Subcutaneous abdominal adipose tissue (tissue), 5 donors: Measurements from ENCODE around the gene PPCDC.

Source experiments
- H3K27ac ChIP-seq: one replicate; pipeline ENCODE4 v1.7.0; 2013; ENCODE audit warnings: low read depth, mild to moderate bottlenecking, inconsistent platforms, low read length, moderate library complexity
- H3K27me3 ChIP-seq, 5 donors: one replicate each; pipeline ENCODE4 v1.7.0; 2013; ENCODE audit warnings: low read length in 5 of 5, inconsistent platforms in 1 of 5; ENCODE audit not compliant: control insufficient read depth in 5 of 5, insufficient read depth in 4 of 5
- H3K36me3 ChIP-seq, 5 donors: one replicate each; pipeline ENCODE4 v1.7.0; 2013; ENCODE audit warnings: low read length in 5 of 5; ENCODE audit not compliant: control insufficient read depth in 5 of 5, insufficient read depth in 5 of 5
- H3K4me1 ChIP-seq, 5 donors: one replicate each; pipeline ENCODE4 v1.7.0; 2013; ENCODE audit warnings: low read length in 5 of 5, mild to moderate bottlenecking in 3 of 5, moderate library complexity in 1 of 5; ENCODE audit not compliant: control insufficient read depth in 5 of 5, insufficient read depth in 5 of 5
- H3K4me3 ChIP-seq, 5 donors: one replicate each; pipeline ENCODE4 v1.7.0; 2013; ENCODE audit warnings: low read length in 5 of 5, low read depth in 1 of 5
- H3K9ac ChIP-seq, 5 donors: one replicate each; pipeline ENCODE4 v1.7.0; 2013; ENCODE audit warnings: low read length in 5 of 5, mild to moderate bottlenecking in 4 of 5, moderate library complexity in 3 of 5
- H3K9me3 ChIP-seq, 5 donors: one replicate each; pipeline ENCODE4 v1.7.0; 2013; ENCODE audit warnings: low read length in 5 of 5; ENCODE audit not compliant: control insufficient read depth in 5 of 5
- donor health status: healthy.
- donor health status: healthy.
- donor health status: healthy.
- donor health status: healthy.
- donor health status: healthy.

The PPCDC gene

GRCh38 chr15:74992619-74993018 is 30.8 kb upstream of the PPCDC start:
- Histone ChIP-seq H3K9me3 (peaks cover 0 to 2% (median 0%) of the 10 kb centered on the region in 5 donors), H3K27me3 (peaks cover 5 to 17% (median 12%) of the 10 kb centered on the region in 5 donors), H3K27ac (no peak overlapping the region), H3K9ac (no peak overlapping the region), H3K4me1 (peaks cover 1 to 19% (median 15%) of the 10 kb centered on the region in 5 donors), H3K36me3 (no peaks in the 10 kb centered on the region), H3K4me3 (no peak overlapping the region)

GRCh38 chr15:74994236-74994635 is 29.2 kb upstream of the PPCDC start:
- no peak overlapping the region for H3K4me3 ChIP-seq
- no peak overlapping the region for H3K27ac ChIP-seq
- no peak overlapping the region for H3K9ac ChIP-seq
- peaks cover 0 to 6% (median 0%) of the 10 kb centered on the region in 5 donors for H3K9me3 ChIP-seq
- peaks cover 6 to 18% (median 13%) of the 10 kb centered on the region in 5 donors for H3K27me3 ChIP-seq
- H3K36me3 ChIP-seq = no peaks in the 10 kb centered on the region
- peaks cover 1 to 19% (median 15%) of the 10 kb centered on the region in 5 donors for H3K4me1 ChIP-seq

GRCh38 chr15:74994685-74995084 is 28.7 kb upstream of the PPCDC start:
- Histone ChIP-seq H3K36me3 (no peaks in the 10 kb centered on the region), H3K4me1 (peaks cover 1 to 19% (median 15%) of the 10 kb centered on the region in 5 donors), H3K27me3 (peaks cover 6 to 18% (median 13%) of the 10 kb centered on the region in 5 donors), H3K27ac (no peak overlapping the region), H3K4me3 (peak overlapping the region in 2 of 5 donors; percentile 47 to 55), H3K9ac (no peak overlapping the region), H3K9me3 (peaks cover 0 to 6% (median 0%) of the 10 kb centered on the region in 5 donors)

GRCh38 chr15:74995182-74995778 is 28.1 kb upstream of the PPCDC start, which contains the start of gene SCAMP5:
Gene SCAMP5 (plus strand): TSS chr15:74995563. CDS start chr15:75011840, 16,277 bp downstream.
- Histone ChIP-seq H3K9ac (peak within 1 kb of the TSS in 1 of 5 donors; percentile 43), H3K9me3 (peaks cover 0 to 6% (median 0%) of the 10 kb centered on the region in 5 donors), H3K4me1 (peaks cover 1 to 19% (median 15%) of the 10 kb centered on the region in 5 donors), H3K27me3 (peaks cover 6 to 18% (median 13%) of the 10 kb centered on the region in 5 donors), H3K27ac (no peak within 1 kb of the TSS), H3K4me3 (peak within 1 kb of the TSS; percentile 55 to 82 (median 74)), H3K36me3 (no peaks in the 10 kb centered on the region)

GRCh38 chr15:74995779-74996765 is 27.3 kb upstream of the PPCDC start:
- no peaks in the 10 kb centered on the region for H3K36me3 ChIP-seq
- peaks cover 0 to 6% (median 0%) of the 10 kb centered on the region in 5 donors for H3K9me3 ChIP-seq
- H3K4me3 ChIP-seq = peak overlapping the region; percentile 20 to 82 (median 74)
- peak overlapping the region in 1 of 5 donors; percentile 43 for H3K9ac ChIP-seq
- peaks cover 1 to 19% (median 15%) of the 10 kb centered on the region in 5 donors for H3K4me1 ChIP-seq
- peaks cover 6 to 18% (median 13%) of the 10 kb centered on the region in 5 donors for H3K27me3 ChIP-seq
- no peak overlapping the region for H3K27ac ChIP-seq

GRCh38 chr15:74997141-74997540 is 26.2 kb upstream of the PPCDC start:
- Histone ChIP-seq H3K36me3 (no peaks in the 10 kb centered on the region), H3K4me3 (no peak overlapping the region), H3K9me3 (peaks cover 0 to 6% (median 0%) of the 10 kb centered on the region in 5 donors), H3K9ac (no peak overlapping the region), H3K27ac (no peak overlapping the region), H3K4me1 (peaks cover 1 to 19% (median 15%) of the 10 kb centered on the region in 5 donors), H3K27me3 (peaks cover 6 to 18% (median 14%) of the 10 kb centered on the region in 5 donors)

- Histone ChIP-seq H3K36me3 (no peaks in the 10 kb centered on the region), H3K27me3 (peaks cover 6 to 18% (median 16%) of the 10 kb centered on the region in 5 donors), H3K4me1 (peaks cover 1 to 19% (median 15%) of the 10 kb centered on the region in 5 donors), H3K27ac (no peak overlapping the region), H3K9ac (no peak overlapping the region), H3K4me3 (no peak overlapping the region), H3K9me3 (peaks cover 0 to 6% (median 0%) of the 10 kb centered on the region in 5 donors)
Observed at GRCh38 chr15:74997543-74997942, 25.8 kb upstream of the PPCDC start.

- no peak overlapping the region for H3K9ac ChIP-seq
- peaks cover 6 to 17% (median 12%) of the 10 kb centered on the region in 5 donors for H3K27me3 ChIP-seq
- H3K36me3 ChIP-seq = no peaks in the 10 kb centered on the region
Observed at GRCh38 chr15:75001310-75001709, 22.1 kb upstream of the PPCDC start.

GRCh38 chr15:75002398-75002797 is 21.0 kb upstream of the PPCDC start:
- Histone ChIP-seq H3K4me3 (no peak overlapping the region), H3K9me3 (peaks cover 0 to 6% (median 0%) of the 10 kb centered on the region in 5 donors), H3K27ac (no peak overlapping the region), H3K9ac (no peak overlapping the region), H3K4me1 (peaks cover 0 to under 1% (median 0%) of the 10 kb centered on the region in 5 donors), H3K27me3 (peaks cover under 1 to 7% (median 4%) of the 10 kb centered on the region in 5 donors), H3K36me3 (no peaks in the 10 kb centered on the region)

More at GRCh38 chr15:75001310-75001709, 22.1 kb upstream of the PPCDC start:
- peaks cover 0 to 8% (median 4%) of the 10 kb centered on the region in 5 donors for H3K4me1 ChIP-seq
- no peak overlapping the region for H3K27ac ChIP-seq
- H3K9me3 ChIP-seq = peaks cover 0 to 6% (median 0%) of the 10 kb centered on the region in 5 donors
- H3K4me3 ChIP-seq = no peak overlapping the region
